Pancreas (tissue), 10 donors: ENCODE measurements around the gene CPA3. TPM values are rescaled to one million over a fixed set of nuclear protein-coding genes. Genes with fewer than 3 reads are reported as not detected.

Experiments used
- ATAC-seq, 4 donors: fragments of 200-7000 bp; cut with Tn5 transposase; one replicate each; pipeline versions ENCODE4 v1.8.0 to v1.9.1; 2020; ENCODE audit warnings: mild to moderate bottlenecking in 4 of 4, moderate library complexity in 4 of 4
- DNase-seq, 6 donors: peaks; one replicate each; pipeline ENCODE4 v3.0.0-alpha.2; 2020
- FAIRE-seq: peaks from 2 replicates; lab custom pipeline; 2012; peaks lifted over from hg19 to GRCh38; lab: Jason Lieb, UNC
- H3K27ac ChIP-seq, 4 donors: fragments of 200-600 bp; sonication (generic); 1 replicate in 3 of 4; 2 replicates in 1 of 4; pipeline versions ENCODE4 v1.5.0 to v1.8.0; 2020
- H3K27me3 ChIP-seq, 4 donors: fragments of 200-600 bp; one replicate each; pipeline ENCODE4 v1.8.0; 2021
- H3K36me3 ChIP-seq, 3 donors: fragments of 200-600 bp; sonication (generic) in 1 of 3; one replicate each; pipeline versions ENCODE4 v1.5.0 to v1.8.0; 2020 to 2021
- H3K4me1 ChIP-seq, 3 donors: fragments of 200-600 bp; one replicate each; pipeline ENCODE4 v1.8.0; 2021
- H3K4me3 ChIP-seq, 4 donors: fragments of 200-600 bp; sonication (generic) in 2 of 4; one replicate each; pipeline versions ENCODE4 v1.5.0 to v1.8.0; 2020 to 2021
- H3K9me3 ChIP-seq, 4 donors: fragments of 200-600 bp; one replicate each; pipeline ENCODE4 v1.8.0; 2021
- CTCF ChIP-seq, 4 donors: fragments of 200-600 bp; sonication (generic) in 3 of 4; IDR thresholded peaks; one replicate each; pipeline versions ENCODE4 v1.5.0 to v1.8.0; 2021; ENCODE audit warnings: antibody characterized with exemption in 4 of 4
- WGBS, 2 donors: extraction: QIAGEN DNeasy Blood & Tissue Kit; methylation state at CpG; one replicate each; pipeline ENCODE4 v1.1.7; 2013; 5-methylcytosine and 5-hydroxymethylcytosine counted together
- intact Hi-C, 3 donors: fragments of 100-400 bp; cut with DNase I; formaldehyde crosslinking; loops; one replicate each; pipeline versions ENCODE4 v1.11.1 to v1.14.2; 2022
- polyA plus RNA-seq, 2 donors: library from polyadenylated mRNA; stranded (reverse); fragments of 200-250 nt; gene quantifications; one replicate each; pipeline ENCODE4 v1.2.3, GENCODE V29; 2013
- total RNA-seq, 6 donors: library from RNA; stranded (reverse); fragmentation: NEBNext Ultra II Directional in 4 of 6; extraction: Animal tissue kit (Norgen Biotek cat#: 25700) in 4 of 6; gene quantifications; one replicate each; pipeline versions ENCODE4 v1.2.1 to v1.2.4, GENCODE V29; 2021 to 2023
- donor health status: healthy with polysubstance abuse.
- donor health status: DM: no; HTN: no; CAD: no; lungs with moderate emphysema.
- donor health status: DM: no; HTN: no; CAD: no.
- donor health status: control.
- donor health status: control.
- donor health status: Bipolar disorder and iron deficiency.
- donor health status: DM: yes; HTN: yes; CAD: no.
- donor health status: DM: no; HTN: no; CAD: no.
- donor health status: DM: no; HTN: no; CAD: no.
- donor health status: DM: yes; HTN: yes; CAD: no.

CPA3 gene
- total and polyA plus RNA-seq, 8 donors, result 1.1 to 10.4 (median 4.8) TPM

- Histone ChIP-seq H3K36me3 (no peaks in the 10 kb centered on the region), H3K4me1 (peaks cover 0 to 23% (median 12%) of the 10 kb centered on the region in 3 donors), H3K4me3 (no peak overlapping the region), H3K9me3 (no peaks in the 10 kb centered on the region), H3K27ac (peak overlapping the region in 2 of 4 donors; percentile 5 to 34), H3K27me3 (no peaks in the 10 kb centered on the region)
- no peak for TF ChIP-seq CTCF (IDR thresholded peaks at IDR 0.05)
- FAIRE-seq, result no peak
- ATAC-seq, result peak in 2 of 4 donors; percentile 21 to 39
- intact Hi-C loops, result no loop called here
- no peak for DNase-seq
- WGBS, 2 donors, result 52 to 54% methylated on average over 7 of the region's 7 CpGs
Observed at GRCh38 chr3:148820361-148821245, 44.5 kb upstream of the CPA3 start.

GRCh38 chr3:148823026-148823425 lies 42.1 kb upstream of the CPA3 start:
- DNase-seq, result no peak
- H3K4me1 ChIP-seq, result peaks cover 12 to 21% (median 15%) of the 10 kb centered on the region in 3 donors
- ATAC-seq, result no peak
- intact Hi-C loops, result no loop called here
- no peaks in the 10 kb centered on the region for H3K27me3 ChIP-seq
- H3K4me3 ChIP-seq, result no peak overlapping the region
- no peaks in the 10 kb centered on the region for H3K9me3 ChIP-seq
- no peak for FAIRE-seq
- H3K36me3 ChIP-seq, result no peaks in the 10 kb centered on the region
- 22 to 29% methylated on average over 1 of the region's 1 CpG for WGBS, 2 donors
- TF ChIP-seq CTCF (IDR thresholded peaks at IDR 0.05), result no peak
- no peak overlapping the region for H3K27ac ChIP-seq

- TF ChIP-seq CTCF (IDR thresholded peaks at IDR 0.05), result no peak
- Histone ChIP-seq H3K36me3 (peaks cover 0 to 14% (median 0%) of the 10 kb centered on the region in 3 donors), H3K27me3 (no peaks in the 10 kb centered on the region), H3K9me3 (no peaks in the 10 kb centered on the region), H3K27ac (peak overlapping the region in 3 of 4 donors; percentile 13 to 70 (median 61)), H3K4me3 (peak overlapping the region in 1 of 4 donors; percentile 19), H3K4me1 (peaks cover 12 to 20% (median 15%) of the 10 kb centered on the region in 3 donors)
- intact Hi-C loops, result loop anchor here in 1 of 3 donors (5.0 kb wide), 1 partner anchor 88 kb away; no protein-coding TSS in a partner anchor
- FAIRE-seq, result no peak
- 50 to 55% methylated on average over 3 of the region's 3 CpGs for WGBS, 2 donors
- no peak for DNase-seq
- ATAC-seq, result peak in 2 of 4 donors; percentile 3 to 12
Observed at GRCh38 chr3:148825476-148825875, 39.6 kb upstream of the CPA3 start.

GRCh38 chr3:148827585-148827984 lies 37.5 kb upstream of the CPA3 start, which contains the start of gene CPB1:
Gene CPB1 (plus strand): TSS chr3:148827811. CDS start chr3:148827824, 13 bp downstream.
- H3K27me3 ChIP-seq, result no peaks in the 10 kb centered on the region
- DNase-seq, result peak in 5 of 6 donors; percentile 67 to 75 (median 69)
- ATAC-seq, result peak; percentile 73 to 85 (median 80)
- H3K27ac ChIP-seq, result peak within 1 kb of the TSS; percentile 44 to 90 (median 70)
- intact Hi-C loops, result loop anchor here in 1 of 3 donors (5.0 kb wide), 1 partner anchor 90 kb away; no protein-coding TSS in a partner anchor
- H3K9me3 ChIP-seq, result no peaks in the 10 kb centered on the region
- peaks cover 0 to 28% (median 0%) of the 10 kb centered on the region in 3 donors for H3K36me3 ChIP-seq
- no peak for FAIRE-seq
- peak within 1 kb of the TSS; percentile 16 to 56 (median 40) for H3K4me3 ChIP-seq
- H3K4me1 ChIP-seq, result peaks cover 11 to 12% (median 11%) of the 10 kb centered on the region in 3 donors
- no peak for TF ChIP-seq CTCF (IDR thresholded peaks at IDR 0.05)
